Ecto neural progenitor cell (in vitro differentiated cells): ENCODE results near the gene LHFPL5.

Experiments
- DNase-seq: peaks from one replicate; pipeline ENCODE4 v3.0.0-alpha.2; 2018; ENCODE audit warnings: low spot score

LHFPL5 gene

DNA sequence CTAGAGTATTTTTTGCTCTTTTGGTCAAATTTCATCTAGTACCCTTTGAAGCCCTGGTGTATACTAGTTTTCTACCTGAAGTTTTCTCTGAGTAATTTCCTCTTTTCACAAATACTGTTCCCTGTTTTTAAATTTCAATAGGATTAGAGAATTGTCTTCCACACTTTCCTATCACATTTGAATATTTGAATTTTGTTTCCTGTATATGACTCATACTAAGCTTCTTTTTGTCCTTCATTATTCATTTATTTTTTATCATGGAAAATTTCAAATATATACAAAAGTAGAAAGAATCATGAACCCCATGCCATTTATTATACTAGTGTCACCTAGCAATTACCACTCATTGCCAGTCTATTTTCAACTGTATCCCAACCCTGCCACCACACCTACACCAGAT, 52.7 kb downstream of the LHFPL5 start:
- no peak for DNase-seq

DNA sequence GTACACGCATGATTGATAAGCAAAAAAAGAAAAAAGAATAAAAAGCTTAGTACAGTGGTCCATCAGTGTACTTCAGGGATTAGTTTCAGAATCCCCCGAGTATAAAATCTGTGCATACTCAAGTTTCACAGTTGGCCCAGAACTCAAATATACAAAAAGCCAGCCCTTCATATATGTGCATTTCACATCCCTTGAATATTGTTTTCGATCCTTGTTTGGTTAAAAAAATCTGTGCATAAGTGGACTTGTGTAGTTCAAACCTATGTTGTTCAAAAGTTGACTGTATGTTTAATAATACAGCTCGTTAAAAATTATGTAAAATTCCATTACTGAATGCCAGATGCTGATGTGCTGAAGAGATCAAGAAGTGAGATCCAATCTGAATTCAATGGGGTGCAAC, 54.2 kb downstream of the LHFPL5 start:
- no peak for DNase-seq
